H9 (cell line): ENCODE measurements around the gene KPNA2. TPM values are rescaled to one million over a fixed set of nuclear protein-coding genes. Genes with fewer than 3 reads are reported as not detected.

ENCODE experiments used
- DNase-seq: peaks from one replicate; pipeline ENCODE4 v3.0.0-alpha.2; 2017
- H2AFZ ChIP-seq: one replicate; pipeline ENCODE4 v1.6.1; 2013; ENCODE audit warnings: mild to moderate bottlenecking, low read length, control low read depth, moderate library complexity
- H2AK5ac ChIP-seq: 2 replicates; pipeline ENCODE4 v1.6.1; 2013; ENCODE audit warnings: low read length, control low read depth, mixed read lengths; ENCODE audit not compliant: insufficient read length
- H2BK120ac ChIP-seq: one replicate; pipeline ENCODE4 v1.6.1; 2013; ENCODE audit warnings: low read depth, mild to moderate bottlenecking, low read length, control low read depth, inconsistent platforms; ENCODE audit not compliant: poor library complexity, severe bottlenecking
- H2BK12ac ChIP-seq: 2 replicates; pipeline ENCODE4 v1.6.1; 2013; ENCODE audit warnings: low read length, control low read depth, mixed read lengths, low read depth; ENCODE audit not compliant: insufficient read length
- H2BK15ac ChIP-seq: 2 replicates; pipeline ENCODE4 v1.6.1; 2013; ENCODE audit warnings: low read depth, low read length, control low read depth
- H2BK20ac ChIP-seq: one replicate; pipeline ENCODE4 v1.6.1; 2013; ENCODE audit warnings: low read depth, mild to moderate bottlenecking, low read length, control low read depth, inconsistent platforms; ENCODE audit not compliant: poor library complexity, severe bottlenecking
- H2BK5ac ChIP-seq: 2 replicates; pipeline ENCODE4 v1.6.1; 2013; ENCODE audit warnings: low read length, control low read depth, mixed read lengths; ENCODE audit not compliant: insufficient read length
- H3K14ac ChIP-seq: 2 replicates; pipeline ENCODE4 v1.6.1; 2013; ENCODE audit warnings: low read length, control low read depth; ENCODE audit not compliant: insufficient read depth
- H3K18ac ChIP-seq: 2 replicates; pipeline ENCODE4 v1.6.1; 2013; ENCODE audit warnings: low read depth, mild to moderate bottlenecking, mixed read lengths, low read length, control low read depth; ENCODE audit not compliant: insufficient read length
- H3K23ac ChIP-seq: 2 replicates; pipeline ENCODE4 v1.6.1; 2013; ENCODE audit warnings: low read length, control low read depth, mixed read lengths, low read depth; ENCODE audit not compliant: insufficient read length
- H3K23me2 ChIP-seq: 2 replicates; pipeline ENCODE4 v1.6.1; 2013; ENCODE audit warnings: low read depth, mild to moderate bottlenecking, mixed read lengths, low read length, control low read depth; ENCODE audit not compliant: insufficient read length, poor library complexity, severe bottlenecking
- H3K27ac ChIP-seq: 2 replicates; pipeline ENCODE4 v1.5.1; 2013; ENCODE audit warnings: low read length, control low read depth, mixed read lengths, low read depth; ENCODE audit not compliant: insufficient read length
- H3K27me3 ChIP-seq: 2 replicates; pipeline ENCODE4 v1.6.1; 2013; ENCODE audit warnings: low read length, control low read depth, inconsistent platforms; ENCODE audit not compliant: insufficient read depth
- H3K4ac ChIP-seq: 2 replicates; pipeline ENCODE4 v1.6.1; 2013; ENCODE audit warnings: low read depth, mild to moderate bottlenecking, control low read depth, inconsistent platforms, low read length, moderate library complexity
- H3K4me1 ChIP-seq: 2 replicates; pipeline ENCODE4 v1.6.1; 2013; ENCODE audit warnings: low read length, control low read depth, inconsistent platforms; ENCODE audit not compliant: insufficient read depth
- H3K4me2 ChIP-seq: 2 replicates; pipeline ENCODE4 v1.6.1; 2013; ENCODE audit warnings: low read length, control low read depth, mixed read lengths; ENCODE audit not compliant: insufficient read length, insufficient read depth
- H3K56ac ChIP-seq: 2 replicates; pipeline ENCODE4 v1.6.1; 2013; ENCODE audit warnings: low read depth, mild to moderate bottlenecking, mixed read lengths, low read length, control low read depth; ENCODE audit not compliant: insufficient read length
- H3K79me1 ChIP-seq: 2 replicates; pipeline ENCODE4 v1.6.1; 2013; ENCODE audit warnings: low read depth, mild to moderate bottlenecking, moderate library complexity, low read length, control low read depth, inconsistent platforms; ENCODE audit not compliant: insufficient read depth, poor library complexity, severe bottlenecking
- H3K79me2 ChIP-seq: 2 replicates; pipeline ENCODE4 v1.6.1; 2013; ENCODE audit warnings: low read length, control low read depth, inconsistent platforms; ENCODE audit not compliant: insufficient read depth
- H3K9ac ChIP-seq: 2 replicates; pipeline ENCODE4 v1.6.1; 2013; ENCODE audit warnings: low read length, control low read depth, mixed read lengths; ENCODE audit not compliant: insufficient read length; ENCODE audit errors: extremely low read depth
- H3K9me3 ChIP-seq: one replicate; pipeline ENCODE4 v1.6.1; 2013; ENCODE audit warnings: low read depth, low read length, inconsistent platforms; ENCODE audit not compliant: control insufficient read depth
- H3T11ph ChIP-seq: one replicate; pipeline ENCODE4 v1.6.1; 2013; ENCODE audit warnings: mild to moderate bottlenecking, low read length, control low read depth, inconsistent platforms
- H4K20me1 ChIP-seq: one replicate; pipeline ENCODE4 v1.6.1; 2013; ENCODE audit not compliant: control insufficient read depth, insufficient read length, insufficient read depth
- H4K5ac ChIP-seq: 2 replicates; pipeline ENCODE4 v1.6.1; 2013; ENCODE audit warnings: low read depth, mild to moderate bottlenecking, mixed read lengths, low read length, control low read depth; ENCODE audit not compliant: insufficient read length
- H4K8ac ChIP-seq: replicated peaks from 2 replicates; pipeline ENCODE4 v1.6.1; 2013; ENCODE audit warnings: low read length, control low read depth, mixed read lengths, low read depth; ENCODE audit not compliant: insufficient read length
- H4K91ac ChIP-seq: 2 replicates; pipeline ENCODE4 v1.6.1; 2013; ENCODE audit warnings: low read depth, mild to moderate bottlenecking, moderate library complexity, mixed read lengths, low read length, control low read depth; ENCODE audit not compliant: insufficient read length
- H3K27ac Mint-ChIP-seq, 3 experiments: 2 replicates in 2 of 3; 3 replicates in 1 of 3; pipeline ENCODE4 v1.8.0; 2020 to 2021; ENCODE audit warnings: mixed read lengths in 3 of 3, mild to moderate bottlenecking in 1 of 3, moderate library complexity in 1 of 3
- H3K27me3 Mint-ChIP-seq: 2 replicates; pipeline ENCODE4 v1.8.0; 2021; ENCODE audit warnings: low read depth, mild to moderate bottlenecking, moderate library complexity, mixed read lengths
- H3K36me3 Mint-ChIP-seq, 3 experiments: 2 replicates in 2 of 3; 3 replicates in 1 of 3; pipeline ENCODE4 v1.8.0; 2020 to 2021; ENCODE audit warnings: low read depth in 3 of 3, mixed read lengths in 3 of 3; ENCODE audit not compliant: insufficient read depth in 1 of 3
- H3K4me1 Mint-ChIP-seq, 2 experiments: 2 replicates each; pipeline ENCODE4 v1.8.0; 2020; ENCODE audit warnings: mixed read lengths in 2 of 2
- H3K4me3 Mint-ChIP-seq, 2 experiments: 2 replicates in 1 of 2; 3 replicates in 1 of 2; pipeline ENCODE4 v1.8.0; 2020 to 2021; ENCODE audit warnings: mild to moderate bottlenecking in 2 of 2, mixed read lengths in 2 of 2, moderate library complexity in 1 of 2
- H3K9me3 Mint-ChIP-seq, 2 experiments: 2 replicates in 1 of 2; 3 replicates in 1 of 2; pipeline ENCODE4 v1.8.0; 2020; ENCODE audit warnings: mild to moderate bottlenecking in 2 of 2, mixed read lengths in 2 of 2, moderate library complexity in 1 of 2
- CTCF ChIP-seq: fragments of 200-600 bp; sonication (generic); conservative IDR thresholded peaks from 3 replicates; pipeline ENCODE4 v1.8.0; 2021; ENCODE audit warnings: antibody characterized with exemption, mild to moderate bottlenecking
- WGBS: extraction: QIAGEN DNeasy Blood & Tissue Kit; methylation state at CpG from one replicate; pipeline ENCODE4 v1.1.7; 2013; ENCODE audit warnings: missing lambda C conversion rate, low lambda C conversion rate, mixed read lengths; ENCODE audit not compliant: insufficient read length; ENCODE audit errors: extremely low coverage; 5-methylcytosine and 5-hydroxymethylcytosine counted together
- total RNA-seq: library from RNA; stranded (reverse); gene quantifications from 2 replicates; pipeline ENCODE4 v1.2.1, GENCODE V29; 2021

KPNA2 gene
- total RNA-seq, 1 experiment from 2014 or later, result 432 TPM

- Histone ChIP-seq H4K8ac (no peak overlapping the region), H3K4me2 (no peak overlapping the region), H4K91ac (no peak overlapping the region), H3K27me3 (no peaks in the 10 kb centered on the region), H3T11ph (no peak overlapping the region), H3K14ac (no peak overlapping the region), H3K9me3 (no peaks in the 10 kb centered on the region), H3K9ac (no peak overlapping the region), H3K79me2 (no peaks in the 10 kb centered on the region), H2BK15ac (no peak overlapping the region), H3K4ac (no peak overlapping the region), H4K5ac (no peak overlapping the region), H2BK20ac (no peak overlapping the region), H2BK120ac (no peak overlapping the region), H3K4me1 (no peaks in the 10 kb centered on the region; the same call in 1 of the 2 replicates), H4K20me1 (no peaks in the 10 kb centered on the region), H3K23ac (no peak overlapping the region), H2AFZ (no peak overlapping the region), H3K27ac (no peak overlapping the region), H3K23me2 (no peaks in the 10 kb centered on the region), H3K18ac (no peak overlapping the region), H2BK5ac (no peak overlapping the region), H2BK12ac (no peak overlapping the region), H2AK5ac (no peak overlapping the region), H3K56ac (no peak overlapping the region), H3K79me1 (no peaks in the 10 kb centered on the region)
- peaks cover 6 to 8% of the 10 kb centered on the region in 2 experiments; a peak in 3 of 4 replicates for H3K4me1 Mint-ChIP-seq
- H3K27ac Mint-ChIP-seq, result peak overlapping the region in 1 of 3 experiments; percentile 85; a peak in 3 of 7 replicates
- peaks cover 1% of the 10 kb centered on the region; the same call in 1 of the 2 replicates for H3K27me3 Mint-ChIP-seq
- no peak for DNase-seq
- WGBS, result no CpG with 5 or more reads among the region's 11 CpGs
- H3K9me3 Mint-ChIP-seq, result no peaks in the 10 kb centered on the region; a peak in 1 of 5 replicates
- no peak for TF ChIP-seq CTCF
- H3K36me3 Mint-ChIP-seq, result peaks cover 0 to 4% (median 2%) of the 10 kb centered on the region in 3 experiments; a peak in 2 of 7 replicates
- no peak overlapping the region for H3K4me3 Mint-ChIP-seq
Observed at GRCh38 chr17:68054296-68054900, 18.9 kb downstream of the KPNA2 start.
